NCI-H774 (cell line): ENCODE results near the gene PCSK2.
A peak's percentile ranks its signal among the peaks of the same experiment; 100 is the strongest.

Experiments used
- DNase-seq: peaks from one replicate; lab custom pipeline; 2025; lab: John Stamatoyannopoulos, UW

PCSK2 gene

DNA sequence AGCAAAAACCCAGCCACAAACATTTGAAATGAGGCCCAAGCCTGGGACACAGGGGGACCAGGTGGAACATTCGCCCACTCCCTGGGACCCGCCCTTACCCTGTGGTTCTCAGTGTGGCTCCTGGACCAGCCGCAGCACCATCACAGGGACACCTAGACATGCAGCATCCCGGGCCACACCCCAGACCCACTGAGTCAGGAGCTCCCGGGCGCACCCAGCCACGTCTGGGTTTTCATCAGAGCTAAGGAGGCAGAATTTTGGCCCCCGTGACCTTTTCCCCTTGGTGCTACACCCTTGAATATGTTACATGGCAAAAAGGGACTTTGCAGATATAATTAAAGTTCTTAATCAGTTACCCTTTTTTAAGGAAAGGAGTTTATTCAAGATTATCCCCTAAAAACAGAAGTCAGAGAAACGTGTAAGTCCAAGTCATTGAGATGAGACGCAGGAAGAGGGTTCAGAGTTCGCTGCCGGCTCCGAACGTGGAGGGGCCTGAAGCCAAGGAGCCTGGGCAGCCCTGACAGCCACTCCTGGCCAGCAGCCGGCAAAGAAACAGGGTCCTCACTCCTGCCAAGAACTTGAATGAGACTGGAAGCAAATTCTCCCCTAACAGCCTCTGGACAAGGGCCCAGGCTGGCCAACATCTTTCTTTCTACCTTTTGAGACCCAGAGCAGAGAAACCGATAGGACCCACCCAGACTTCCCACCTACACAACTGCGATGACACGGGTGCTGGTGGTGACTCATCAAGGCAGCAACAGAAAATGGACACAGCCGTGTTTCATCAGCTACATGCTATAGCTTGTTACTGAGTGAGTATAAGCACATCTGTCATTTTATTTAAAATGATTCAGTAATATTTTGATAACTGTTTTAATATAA is 279.0 kb downstream of the PCSK2 start:
- no peak for DNase-seq

DNA sequence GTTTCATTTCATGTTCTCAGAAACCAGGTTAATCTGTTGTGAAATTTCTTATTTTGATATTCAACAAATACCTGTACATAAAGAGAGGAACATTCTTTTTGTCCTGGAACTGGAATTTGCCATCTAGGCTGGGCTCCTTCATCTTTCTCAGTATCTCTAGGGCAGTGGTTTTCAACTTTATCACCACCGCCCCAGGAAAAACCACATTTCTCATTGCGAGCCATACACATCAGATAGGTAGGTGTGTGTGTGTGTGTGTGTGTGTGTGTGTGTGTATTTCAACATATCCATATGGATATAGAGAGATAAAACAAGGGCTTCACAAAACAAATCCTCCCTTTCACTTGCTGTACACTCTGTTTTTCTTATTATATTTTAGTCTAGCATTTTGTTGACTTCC is 280.2 kb downstream of the PCSK2 start:
- DNase-seq = no peak

DNA sequence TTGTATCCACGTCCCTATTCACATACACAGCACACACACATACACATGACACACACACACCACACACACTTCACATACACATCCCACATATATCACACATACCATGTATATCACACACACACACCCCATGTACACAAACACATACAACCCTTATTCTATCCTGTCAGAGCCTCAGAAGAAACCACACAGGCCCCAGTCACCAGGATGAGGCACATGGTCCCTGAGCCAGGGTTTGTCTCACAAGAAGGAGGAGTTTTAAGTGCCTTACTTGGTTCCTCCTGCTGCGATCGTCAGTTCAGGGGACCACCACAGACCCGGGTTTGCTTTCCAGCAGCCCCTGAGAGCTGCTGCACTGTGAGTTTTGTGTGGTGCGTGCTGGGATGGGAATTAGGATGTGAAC is 280.7 kb downstream of the PCSK2 start:
- DNase-seq = no peak

DNA sequence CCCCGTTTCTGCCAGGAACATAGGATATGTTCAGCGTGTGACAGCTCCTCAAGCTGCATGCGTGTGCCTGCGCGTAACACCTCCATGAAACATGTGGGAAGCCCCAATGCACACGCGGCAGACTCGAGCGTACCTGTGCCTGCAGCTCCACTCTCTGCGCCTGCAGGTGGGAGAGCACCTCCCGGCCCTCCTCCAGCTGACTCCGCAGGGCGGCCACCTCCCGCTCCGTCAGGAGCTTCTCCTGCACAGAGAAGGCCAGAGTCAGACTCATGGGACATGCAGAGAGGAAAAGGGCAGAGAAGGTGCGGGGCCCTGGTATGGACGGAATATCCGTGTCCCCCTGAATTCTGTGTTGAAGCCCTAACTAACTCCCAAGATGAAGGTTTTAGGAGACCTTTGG is 281.9 kb downstream of the PCSK2 start:
- no peak for DNase-seq

DNA sequence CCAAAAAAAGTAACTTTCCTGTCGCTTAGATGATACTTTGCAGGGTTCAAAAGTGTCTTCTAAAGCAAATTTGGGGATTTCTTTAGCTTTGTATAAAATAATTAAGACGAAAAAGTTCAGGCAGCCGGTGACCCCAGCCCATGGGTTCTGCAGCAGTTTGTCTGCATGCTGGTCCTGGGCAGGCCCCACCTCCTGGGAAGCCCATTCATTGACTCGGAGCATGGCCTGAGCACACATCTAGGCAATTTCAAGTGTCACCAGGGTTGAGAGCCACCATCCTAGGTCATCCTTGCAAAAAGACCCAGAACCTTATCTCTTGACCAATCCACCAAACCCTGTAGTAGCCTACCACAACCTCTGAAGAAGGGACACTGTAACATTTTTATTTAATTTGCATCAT is 283.7 kb downstream of the PCSK2 start:
- DNase-seq = no peak

DNA sequence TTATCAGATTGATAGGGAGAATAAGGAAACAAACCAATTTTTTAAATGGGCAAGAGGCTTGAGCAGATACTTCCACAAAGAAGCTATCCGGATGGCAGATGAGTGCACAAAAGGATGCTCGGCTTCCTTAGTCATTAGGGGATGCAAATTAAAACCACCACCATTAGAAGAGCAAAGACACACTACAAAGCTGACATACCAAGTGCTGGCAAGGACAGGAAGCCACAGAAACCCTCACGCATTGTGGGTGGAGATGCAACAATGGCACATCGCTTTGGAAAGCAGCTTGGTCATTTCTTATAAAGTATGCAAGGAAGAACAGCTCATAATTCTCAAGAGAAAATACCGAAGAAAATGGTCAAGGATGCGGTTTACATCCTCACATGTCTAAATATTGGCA is 284.6 kb downstream of the PCSK2 start:
- no peak for DNase-seq

DNA sequence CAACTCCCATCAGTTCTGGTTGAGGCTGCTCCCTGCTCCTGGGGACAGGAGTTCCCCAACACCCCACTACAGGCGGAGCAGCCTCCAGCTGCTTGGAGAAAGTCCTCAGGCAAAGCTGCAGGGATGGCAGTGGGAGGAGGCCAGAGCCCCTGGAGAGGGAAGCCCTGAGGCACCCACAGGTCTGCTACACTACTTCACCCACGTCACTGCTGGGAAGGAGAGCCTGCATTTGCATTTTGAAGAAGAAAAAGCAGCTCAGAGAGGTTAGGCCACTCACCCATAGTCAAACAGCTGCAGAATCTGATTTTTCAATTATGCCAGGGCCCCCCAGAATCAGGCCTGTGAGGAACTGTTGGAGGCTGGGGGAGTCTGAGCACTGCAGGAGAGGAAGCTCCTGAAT is 287.1 kb downstream of the PCSK2 start:
- no peak for DNase-seq

DNA sequence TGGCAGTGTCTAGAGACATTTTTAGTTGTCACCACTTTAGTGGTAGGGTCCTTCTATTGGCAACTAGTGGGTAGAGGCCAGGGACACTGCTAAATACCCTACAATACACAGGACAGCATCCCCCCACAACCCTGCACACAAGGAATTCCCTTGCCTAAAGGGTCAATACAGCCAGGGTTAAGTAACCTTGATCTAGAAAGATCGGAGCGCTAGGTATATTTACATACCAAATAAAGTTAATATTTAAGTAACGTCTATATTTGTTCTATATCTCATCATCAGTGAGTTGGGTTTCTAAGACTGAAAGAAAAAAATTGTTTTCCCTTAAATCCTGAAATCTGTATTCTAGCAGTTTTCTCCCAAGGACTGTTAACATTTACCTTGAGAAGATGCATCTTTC is 288.2 kb downstream of the PCSK2 start:
- DNase-seq = no peak

DNA sequence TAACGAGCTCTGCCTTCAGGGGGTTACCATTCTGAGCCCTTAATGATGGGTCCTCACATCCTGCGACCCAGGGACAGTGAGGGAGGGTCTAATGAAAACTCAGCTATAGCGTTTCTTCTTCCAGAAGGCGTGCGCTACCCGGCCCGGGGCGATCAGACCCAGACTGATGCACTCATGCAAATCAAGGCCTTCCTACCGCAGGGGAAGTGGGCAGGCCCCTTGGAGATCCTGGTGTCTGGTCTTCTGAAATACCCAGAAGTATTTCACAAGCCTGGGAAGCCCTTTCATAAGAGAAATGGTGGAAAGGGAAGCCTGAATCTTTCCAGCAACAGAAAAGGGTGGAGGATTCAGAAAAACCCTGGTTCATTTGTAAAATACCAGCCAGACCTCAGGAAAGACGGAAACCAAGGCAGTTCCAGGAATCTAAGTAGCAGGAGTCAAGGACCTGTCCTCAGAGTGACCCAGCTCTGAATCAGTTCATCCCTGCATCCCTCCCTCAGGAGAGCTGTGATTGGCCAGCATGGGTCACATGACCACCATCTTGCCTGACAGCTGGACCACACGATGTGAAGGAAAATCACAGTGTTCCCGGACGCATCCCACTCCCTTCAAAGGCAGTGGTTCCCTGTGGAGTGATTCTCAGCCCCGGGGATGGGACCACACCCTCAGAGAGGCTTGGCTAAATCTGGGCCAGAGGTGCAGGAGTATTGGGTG is 291.7 kb downstream of the PCSK2 start:
- DNase-seq = no peak

DNA sequence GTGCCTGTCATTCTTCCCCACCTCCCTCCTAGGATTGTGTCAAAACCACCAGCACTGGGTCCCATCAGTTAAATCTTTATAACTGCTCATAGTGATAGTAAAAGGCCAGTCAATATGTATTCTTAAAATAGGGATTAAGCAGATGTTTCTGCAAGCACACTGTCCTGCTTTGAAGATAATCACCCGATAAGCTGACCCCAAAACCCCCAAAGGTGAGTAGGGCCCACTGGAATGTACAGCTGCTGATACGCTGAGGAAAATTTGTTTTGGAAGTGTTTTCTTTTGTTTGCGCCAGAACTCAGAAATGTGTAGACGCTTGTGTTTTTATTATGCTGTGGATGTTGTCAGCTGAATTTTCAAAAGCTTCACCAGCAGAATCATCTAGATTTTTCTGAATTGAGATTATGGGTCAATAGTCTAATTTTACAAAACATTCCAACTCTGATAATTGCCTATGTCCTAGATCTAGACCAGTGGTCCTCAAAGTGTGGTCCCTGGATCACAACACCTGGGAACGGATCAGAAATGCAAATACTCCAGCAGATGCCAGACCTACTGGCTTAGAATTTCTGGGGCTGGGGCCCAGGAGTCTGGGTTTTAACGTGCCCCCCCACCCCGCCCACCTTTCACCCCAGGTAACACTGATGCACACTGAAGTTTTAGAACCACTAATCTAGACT is 292.9 kb downstream of the PCSK2 start:
- DNase-seq = no peak

DNA sequence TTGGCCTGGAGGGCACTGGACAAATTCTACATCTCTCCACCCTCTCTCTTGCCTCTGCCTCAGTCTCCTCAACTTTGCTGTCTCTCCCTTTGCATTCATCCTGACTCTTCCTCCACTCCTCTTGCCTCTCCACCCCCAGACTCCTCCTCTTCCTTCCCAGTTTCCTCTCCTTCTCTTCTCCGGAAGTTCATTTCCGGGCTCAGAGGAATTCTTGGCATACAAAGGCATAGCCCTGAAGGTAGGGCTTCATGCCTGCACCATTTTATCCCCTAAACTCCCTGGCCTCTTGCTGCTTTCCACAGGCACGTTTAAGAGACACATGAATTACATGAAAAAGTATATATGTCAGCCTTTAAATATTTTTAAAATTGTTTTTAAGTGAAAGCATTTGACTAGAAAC is 293.7 kb downstream of the PCSK2 start:
- DNase-seq = no peak

DNA sequence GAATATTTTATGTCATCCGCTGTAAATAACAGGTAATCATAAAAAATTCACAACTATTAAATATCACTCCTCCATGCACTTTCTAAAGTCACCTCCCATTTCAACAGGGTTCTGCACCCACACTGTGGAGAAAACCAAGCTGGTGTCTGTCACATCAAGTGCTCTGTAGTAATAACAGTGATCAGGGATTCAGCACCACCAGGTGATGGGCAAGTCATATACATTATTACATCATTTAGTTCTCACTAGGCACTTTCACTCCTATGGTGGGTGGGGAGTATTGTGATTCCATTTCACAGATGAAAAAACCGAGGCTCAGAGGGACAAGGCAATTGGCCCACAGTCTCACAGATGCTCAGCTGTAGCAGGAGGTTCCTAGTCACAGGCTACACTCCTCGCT is 295.7 kb downstream of the PCSK2 start:
- DNase-seq = no peak

DNA sequence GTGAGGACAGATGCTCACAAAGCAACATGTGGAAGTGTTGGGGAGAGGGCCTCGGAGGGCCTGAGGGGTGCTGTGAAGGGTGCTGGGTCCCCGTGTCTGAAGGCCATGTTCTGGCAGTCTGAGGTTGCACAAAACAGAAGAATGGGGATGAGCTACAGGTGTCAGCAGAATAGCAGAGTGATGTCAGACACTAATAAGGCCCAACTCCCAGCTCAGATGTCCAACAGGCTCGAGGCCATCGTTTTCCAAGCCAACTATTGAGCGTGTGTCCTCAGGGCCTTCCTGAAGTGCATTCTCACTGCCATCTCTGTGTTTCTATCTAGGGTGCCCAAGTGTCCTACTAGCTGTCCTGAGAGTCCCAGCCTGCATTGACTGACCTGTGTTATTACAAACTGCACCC is 296.5 kb downstream of the PCSK2 start:
- DNase-seq = no peak

DNA sequence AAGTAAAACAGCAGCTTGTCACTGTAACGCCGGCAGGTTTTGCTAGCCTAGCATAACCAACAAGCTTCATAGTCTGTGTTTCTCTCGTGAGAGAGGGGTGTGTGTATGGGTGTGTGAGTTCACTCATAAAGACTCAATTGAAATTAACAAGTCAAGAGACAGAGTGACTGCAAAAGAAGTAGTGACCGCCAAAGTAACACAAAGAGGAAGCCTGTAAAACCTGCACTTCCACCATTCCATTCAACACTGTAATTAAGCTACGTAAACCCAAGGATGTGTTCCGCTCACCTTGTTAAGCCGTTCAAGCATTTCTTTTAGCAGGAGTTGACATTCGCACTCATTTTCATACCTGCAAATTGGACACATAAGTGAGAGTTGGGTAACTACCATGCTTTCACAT is 297.7 kb downstream of the PCSK2 start:
- DNase-seq = no peak

DNA sequence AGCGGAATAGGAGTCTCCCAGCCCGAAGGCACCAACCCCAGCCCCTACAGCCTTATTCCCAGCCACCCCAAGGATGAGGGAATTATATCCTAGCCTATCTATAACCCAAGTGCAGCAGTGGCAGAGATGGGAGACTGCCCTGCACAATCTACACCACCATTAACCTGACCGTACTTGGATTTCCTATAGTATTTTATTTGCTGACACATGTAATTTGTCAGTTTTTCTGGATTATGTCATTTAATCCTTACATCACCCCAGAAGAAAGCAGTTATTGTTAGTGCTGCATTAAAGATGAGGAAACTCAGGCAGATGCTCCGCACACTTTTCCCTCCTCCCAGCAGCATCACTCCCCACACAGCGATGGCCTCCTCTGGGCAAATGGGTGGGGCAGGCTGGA is 298.3 kb downstream of the PCSK2 start:
- DNase-seq = no peak

DNA sequence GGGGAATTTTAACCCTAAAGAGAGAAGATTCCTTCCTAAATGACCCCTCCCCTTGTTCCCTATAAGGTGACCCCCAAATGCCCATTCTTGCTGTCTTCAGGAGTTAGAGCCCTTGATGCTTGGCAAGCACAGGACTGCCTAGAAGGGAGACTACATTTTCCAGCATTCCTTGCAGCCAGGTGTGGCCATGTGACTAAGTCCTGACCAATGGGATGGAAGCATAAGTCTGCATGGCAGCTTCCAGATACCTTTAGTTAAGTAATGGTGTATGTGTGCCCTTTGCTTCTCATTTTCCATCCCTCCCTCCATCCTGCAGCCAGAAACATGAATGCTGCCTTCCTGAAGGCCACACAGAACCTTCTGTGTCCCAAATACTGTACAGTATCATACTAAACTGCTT is 298.8 kb downstream of the PCSK2 start:
- no peak for DNase-seq

DNA sequence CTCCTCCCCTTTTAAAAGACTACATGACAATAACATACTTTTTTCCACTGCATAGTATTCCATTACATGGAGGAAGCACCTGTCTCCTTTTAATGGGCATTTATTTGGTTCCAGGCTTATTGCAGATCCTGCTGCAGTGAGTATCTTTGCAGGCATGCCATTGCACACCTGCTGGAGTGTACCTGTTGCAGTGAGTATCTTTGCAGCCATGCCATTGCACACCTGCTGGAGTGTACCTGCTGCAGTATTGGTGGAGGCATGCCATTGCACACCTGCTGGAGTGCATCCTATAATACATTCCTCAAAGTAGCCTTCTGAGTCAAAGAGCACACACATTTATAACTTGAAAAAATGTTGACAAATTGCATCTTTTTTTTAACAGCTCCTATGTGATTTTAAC is 302.7 kb downstream of the PCSK2 start:
- no peak for DNase-seq

DNA sequence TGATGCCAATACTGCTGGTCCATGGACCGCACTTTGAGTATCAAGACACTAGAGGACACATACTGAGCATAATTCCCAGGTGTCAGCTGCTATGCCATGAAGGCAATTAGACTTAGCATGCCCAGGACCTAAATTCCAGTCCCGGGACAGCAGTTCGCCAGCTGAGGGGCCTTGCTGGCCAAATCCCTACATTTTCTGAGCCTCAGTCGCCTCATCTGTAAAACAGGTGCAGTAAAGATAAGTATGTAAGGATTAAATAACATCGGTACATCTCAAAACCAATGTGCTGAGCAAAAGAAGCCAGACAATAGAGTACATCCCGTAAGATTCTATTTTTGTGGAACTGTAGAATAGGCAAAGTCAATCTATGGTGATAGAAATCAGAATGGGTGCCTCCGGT is 303.3 kb downstream of the PCSK2 start:
- no peak for DNase-seq

DNA sequence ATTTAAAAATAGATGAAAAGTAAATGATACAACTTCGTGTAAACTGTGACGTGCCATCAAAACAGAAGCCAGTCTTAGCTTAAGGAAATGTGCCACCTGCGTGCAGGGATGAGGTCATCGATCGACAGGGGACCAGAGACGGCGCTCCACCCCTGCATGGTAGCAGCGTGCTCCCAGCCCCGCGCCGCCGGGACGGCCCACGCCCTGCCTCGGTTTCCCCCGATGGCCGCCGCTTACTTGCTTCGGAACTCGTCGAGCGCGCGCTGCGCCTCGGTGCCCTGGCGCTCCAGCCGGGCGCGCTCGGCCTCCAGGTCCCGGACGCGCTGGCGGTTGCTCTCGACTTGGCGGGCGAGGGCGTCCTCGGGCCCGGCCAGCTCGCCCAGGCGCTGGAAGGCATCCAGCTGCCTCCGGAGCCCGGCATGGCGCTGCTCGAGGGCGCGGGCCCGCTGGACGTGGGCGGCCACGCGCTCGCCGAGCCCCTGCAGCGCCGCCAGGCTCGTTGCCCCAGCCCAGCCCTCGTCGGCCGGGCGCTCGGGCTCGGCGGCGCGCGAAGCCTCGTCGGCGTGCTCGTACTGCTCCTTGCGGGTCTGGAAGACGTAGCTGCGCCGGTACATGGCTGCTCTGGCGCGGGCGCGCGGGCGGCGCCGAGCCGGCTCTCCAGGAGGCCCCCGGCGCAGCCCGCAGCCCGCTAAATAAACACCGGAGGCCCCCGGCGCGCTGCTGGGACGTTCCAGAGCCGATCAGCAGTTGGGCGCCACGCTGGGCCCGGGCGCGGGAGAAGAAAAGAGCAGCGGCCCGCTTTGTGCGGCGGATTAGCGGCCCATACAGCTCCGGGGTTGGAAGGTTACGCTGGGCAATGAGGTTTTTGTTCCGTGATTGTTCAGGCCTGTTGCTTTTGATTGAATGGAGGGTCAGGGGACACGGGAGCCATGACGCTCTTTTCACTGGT is 304.1 kb downstream of the PCSK2 start, which contains the start of gene BFSP1:
TSS of gene BFSP1 (minus strand) at position 664 of the 949 bp plus-strand sequence. CDS start at position 614, 50 bp downstream.
- peak; percentile 54 for DNase-seq

DNA sequence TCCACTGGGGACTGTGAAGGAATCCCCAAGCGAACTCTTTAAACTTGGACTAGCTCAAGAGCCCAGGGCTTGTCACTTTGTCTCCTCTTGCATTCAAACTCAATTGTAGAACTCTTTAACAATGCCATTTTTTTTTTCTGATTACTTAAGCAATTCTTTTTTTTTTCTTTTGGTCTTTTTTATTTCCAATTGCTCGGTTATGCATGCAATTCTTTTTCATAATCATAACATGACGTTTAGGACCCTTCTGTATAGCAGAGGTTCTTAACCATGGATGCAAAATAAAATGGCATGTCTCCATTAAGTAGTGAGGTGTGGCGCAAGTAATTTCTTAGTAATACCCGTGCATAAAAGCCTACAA is 304.8 kb downstream of the PCSK2 start:
- no peak for DNase-seq

DNA sequence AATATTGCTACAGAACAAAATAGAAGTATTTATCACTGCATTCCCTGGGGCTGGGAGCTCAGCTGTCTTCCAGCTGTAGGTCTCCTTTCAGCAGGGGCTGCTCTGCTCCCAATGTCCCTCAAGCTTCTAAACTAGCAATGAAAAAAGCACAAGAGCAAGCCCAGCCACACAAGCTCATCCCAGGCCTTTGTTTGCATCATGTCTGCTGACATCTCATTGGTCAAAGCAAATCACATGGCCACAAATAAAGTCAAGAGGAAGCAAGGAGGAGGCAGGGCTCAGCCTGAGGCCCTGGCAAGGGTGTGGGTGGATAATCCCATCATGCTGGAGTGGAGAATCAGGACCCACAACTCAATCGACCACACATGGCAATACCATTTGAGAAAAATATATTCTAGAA is 306.6 kb downstream of the PCSK2 start:
- peak; percentile 38 for DNase-seq

DNA sequence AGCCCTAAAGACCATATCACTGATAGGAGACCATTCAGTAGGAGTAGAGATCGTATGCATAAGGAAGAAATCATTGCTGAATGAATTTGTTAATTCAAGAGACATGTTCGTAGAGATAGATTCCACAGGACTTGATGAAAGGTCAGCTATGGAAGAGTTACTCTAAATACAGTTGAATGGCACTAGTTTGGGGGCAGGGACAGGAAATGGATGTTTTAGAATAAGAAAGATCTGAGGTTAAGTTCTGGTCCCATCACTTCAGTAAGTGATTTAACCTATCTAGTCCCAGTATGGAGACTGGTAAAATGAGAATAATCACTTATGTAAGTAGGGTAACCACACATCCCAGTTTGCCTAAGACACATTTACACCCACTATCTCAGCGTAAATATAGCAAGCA is 307.2 kb downstream of the PCSK2 start:
- no peak for DNase-seq
